ENCODE measurements around the gene RHBDF2.
A peak's percentile ranks its signal among the peaks of the same experiment; 100 is the strongest.

The RHBDF2 gene

GRCh38 chr17:76501018-76501826 is at the start of gene RHBDF2:
Gene RHBDF2 (minus strand): TSS chr17:76501423. CDS start chr17:76481524, 19,899 bp downstream.
- DNase-seq, result peak; percentile 85

GRCh38 chr17:76549539-76549938 is 48.3 kb upstream of the RHBDF2 start:
- no peak for DNase-seq

- no peak for DNase-seq
Observed at GRCh38 chr17:76549215-76549518, 47.9 kb upstream of the RHBDF2 start.

- no peak for DNase-seq
Observed at GRCh38 chr17:76548378-76549214, 47.4 kb upstream of the RHBDF2 start.

GRCh38 chr17:76547642-76548202 is 46.5 kb upstream of the RHBDF2 start:
- no peak for DNase-seq

- DNase-seq, result peak; percentile 92
Observed at GRCh38 chr17:76547183-76547641, 46.0 kb upstream of the RHBDF2 start.

- no peak for DNase-seq
Observed at GRCh38 chr17:76546556-76547182, 45.4 kb upstream of the RHBDF2 start.

- no peak for DNase-seq
Observed at GRCh38 chr17:76545918-76546555, 44.8 kb upstream of the RHBDF2 start.

GRCh38 chr17:76544546-76545365 is 43.5 kb upstream of the RHBDF2 start:
- peak; percentile 52 for DNase-seq

GRCh38 chr17:76543826-76544545 is 42.8 kb upstream of the RHBDF2 start:
- peak; percentile 81 for DNase-seq

GRCh38 chr17:76543482-76543825 is 42.2 kb upstream of the RHBDF2 start:
- DNase-seq, result no peak

GRCh38 chr17:76542984-76543383 is 41.8 kb upstream of the RHBDF2 start:
- DNase-seq, result no peak

GRCh38 chr17:76542566-76542971 is 41.3 kb upstream of the RHBDF2 start:
- no peak for DNase-seq

GRCh38 chr17:76541739-76542454 is 40.7 kb upstream of the RHBDF2 start:
- DNase-seq, result peak; percentile 72

- peak; percentile 98 for DNase-seq
Observed at GRCh38 chr17:76540381-76541300, 39.4 kb upstream of the RHBDF2 start.

- DNase-seq, result no peak
Observed at GRCh38 chr17:76539631-76540271, 38.5 kb upstream of the RHBDF2 start, which contains the start of gene PRCD. Gene PRCD (plus strand): TSS chr17:76540044. CDS start chr17:76540142, 98 bp downstream.

GRCh38 chr17:76538941-76539570 is 37.8 kb upstream of the RHBDF2 start:
- no peak for DNase-seq

GRCh38 chr17:76538281-76538931 is 37.2 kb upstream of the RHBDF2 start:
- DNase-seq, result peak; percentile 62
